ENCODE measurements around the gene IRX5. TPM values are rescaled to one million over a fixed set of nuclear protein-coding genes. Genes with fewer than 3 reads are reported as not detected.

Gene IRX5
- total RNA-seq, 1 experiment from 2014 or later: 27.7 TPM

- Histone ChIP-seq H3K27me3 (replicated peaks; ENCODE audit: control insufficient read depth, insufficient read depth, low read length) (no peaks in the 10 kb centered on the region), H3K36me3 (ENCODE audit: control insufficient read depth, insufficient read depth, low read length) (peaks cover 1% of the 10 kb centered on the region; the same call in 1 of the 2 replicates), H3K4me3 (ENCODE audit: low read depth, low read length) (peak overlapping the region; percentile 76; the same call in 1 of the 2 replicates), H3K9me3 (no peaks in the 10 kb centered on the region), H3K4me1 (peaks cover 26% of the 10 kb centered on the region)
- TF ChIP-seq CTCF (IDR thresholded peaks at IDR 0.05; ENCODE audit: insufficient read depth in 1 of 2, low read depth in 1 of 2, low read length in 1 of 2, severe bottlenecking in 1 of 2, unreplicated experiment in 1 of 2): no peak
- ChIA-PET CTCF (no interaction called here), POLR2A (no interaction called here)
- DNase-seq: no peak
- H3K27me3 Mint-ChIP-seq (ENCODE audit: insufficient read depth, unreplicated experiment): no peaks in the 10 kb centered on the region
- H3K4me1 Mint-ChIP-seq (ENCODE audit: low read depth, unreplicated experiment): peaks cover 21% of the 10 kb centered on the region
- intact Hi-C loops (cut with micrococcal nuclease; ENCODE audit: unreplicated experiment): loop anchor here (5.0 kb wide), 5 partner anchors 109 to 1149 kb away; no protein-coding TSS in a partner anchor
- H3K4me3 Mint-ChIP-seq (ENCODE audit: unreplicated experiment): peak overlapping the region; percentile 96
- H3K9me3 Mint-ChIP-seq (ENCODE audit: unreplicated experiment): no peaks in the 10 kb centered on the region
- peaks cover 44% of the 10 kb centered on the region for H3K36me3 Mint-ChIP-seq (ENCODE audit: insufficient read depth, unreplicated experiment)
- no TSS peak for BruUV-seq (replicated peaks)
- H3K27ac Mint-ChIP-seq (ENCODE audit: unreplicated experiment): peak overlapping the region; percentile 97
These were observed 4.4 kb upstream of the IRX5 start for GRCh38 chr16:54926166-54926838.

DNA sequence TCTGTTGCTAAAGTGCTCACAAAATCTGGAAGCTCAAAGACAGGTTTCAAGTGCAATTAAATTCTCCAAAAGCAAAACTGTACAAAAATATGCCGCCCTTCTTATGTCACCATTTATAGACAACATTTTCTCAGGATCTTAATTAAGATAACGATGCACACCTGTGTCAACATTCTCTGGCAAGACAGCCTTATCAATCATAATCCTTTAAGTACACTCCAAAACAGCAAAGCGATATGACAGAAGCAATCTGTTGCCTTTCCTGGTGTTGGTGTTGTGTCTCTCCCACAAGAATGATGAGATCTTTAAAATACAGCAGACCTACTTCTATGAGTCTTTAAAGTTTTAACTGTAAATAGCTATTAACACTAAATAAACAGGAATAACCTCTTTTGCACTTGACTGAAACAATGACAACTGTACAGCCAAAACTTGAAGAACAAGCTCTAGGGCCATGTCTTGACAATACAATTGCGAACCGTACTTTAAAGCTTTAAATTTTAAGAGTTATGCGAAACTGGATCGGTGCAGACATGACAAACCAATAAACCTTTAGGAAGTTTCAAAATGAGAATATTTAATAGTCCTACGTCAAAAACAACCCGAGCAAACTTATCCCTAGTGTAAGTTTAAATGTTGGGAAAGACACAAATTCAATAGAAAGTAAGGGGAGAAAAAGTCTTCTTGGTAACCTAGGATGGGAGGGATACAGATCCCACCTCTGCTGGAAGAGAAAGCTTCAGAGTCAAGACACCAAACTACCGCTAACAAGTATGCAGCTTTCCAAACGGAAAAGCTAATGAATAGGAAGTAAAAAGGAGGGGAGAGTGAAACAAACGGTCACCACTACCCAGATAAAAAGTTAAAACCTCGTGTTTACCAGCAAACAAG, 3.3 kb upstream of the IRX5 start:
- CTCF ChIA-PET: interaction anchor here (0.7 to 0.9 kb wide), 2 partner anchors 299 to 388 kb away, joined by 4 read pairs; no protein-coding TSS in a partner anchor
- Histone ChIP-seq H3K36me3 (ENCODE audit: control insufficient read depth, insufficient read depth, low read length) (peaks cover 1% of the 10 kb centered on the region; the same call in 1 of the 2 replicates), H3K4me3 (ENCODE audit: low read depth, low read length) (peak overlapping the region; percentile 76), H3K4me1 (peaks cover 30% of the 10 kb centered on the region), H3K9me3 (no peaks in the 10 kb centered on the region), H3K27me3 (replicated peaks; ENCODE audit: control insufficient read depth, insufficient read depth, low read length) (no peaks in the 10 kb centered on the region)
- intact Hi-C loops (cut with micrococcal nuclease; ENCODE audit: unreplicated experiment): loop anchor here (2.0 to 5.0 kb wide), 7 partner anchors 110 to 1150 kb away; no protein-coding TSS in a partner anchor
- POLR2A ChIA-PET: interaction anchor here (0.6 kb wide), 1 partner anchor 61 kb away, joined by 3 read pairs; no protein-coding TSS in a partner anchor
- no peaks in the 10 kb centered on the region for H3K27me3 Mint-ChIP-seq (ENCODE audit: insufficient read depth, unreplicated experiment)
- no peaks in the 10 kb centered on the region for H3K9me3 Mint-ChIP-seq (ENCODE audit: unreplicated experiment)
- DNase-seq: peak in 1 of 2 experiments; percentile 73
- peaks cover 22% of the 10 kb centered on the region for H3K4me1 Mint-ChIP-seq (ENCODE audit: low read depth, unreplicated experiment)
- peak overlapping the region; percentile 96 for H3K4me3 Mint-ChIP-seq (ENCODE audit: unreplicated experiment)
- H3K27ac Mint-ChIP-seq (ENCODE audit: unreplicated experiment): peak overlapping the region; percentile 97
- no peak for TF ChIP-seq CTCF (IDR thresholded peaks at IDR 0.05; ENCODE audit: insufficient read depth in 1 of 2, low read depth in 1 of 2, low read length in 1 of 2, severe bottlenecking in 1 of 2, unreplicated experiment in 1 of 2)
- H3K36me3 Mint-ChIP-seq (ENCODE audit: insufficient read depth, unreplicated experiment): peaks cover 48% of the 10 kb centered on the region
- BruUV-seq (replicated peaks): TSS peak; percentile 25

- peak in 1 of 2 experiments; percentile 41 for DNase-seq
- Mint-ChIP-seq H3K36me3 (ENCODE audit: insufficient read depth, unreplicated experiment) (peaks cover 48% of the 10 kb centered on the region), H3K4me3 (ENCODE audit: unreplicated experiment) (peak overlapping the region; percentile 96), H3K4me1 (ENCODE audit: low read depth, unreplicated experiment) (peaks cover 27% of the 10 kb centered on the region), H3K9me3 (ENCODE audit: unreplicated experiment) (no peaks in the 10 kb centered on the region), H3K27ac (ENCODE audit: unreplicated experiment) (peak overlapping the region; percentile 97), H3K27me3 (ENCODE audit: insufficient read depth, unreplicated experiment) (no peaks in the 10 kb centered on the region)
- H3K36me3 ChIP-seq (ENCODE audit: control insufficient read depth, insufficient read depth, low read length): 0 out of 2 replicates have a peak, but pooled peaks cover 1% of the 10 kb centered on the region
- ChIA-PET POLR2A (no interaction called here), CTCF (no interaction called here)
- H3K9me3 ChIP-seq: no peaks in the 10 kb centered on the region
- peak overlapping the region; percentile 76 for H3K4me3 ChIP-seq (ENCODE audit: low read depth, low read length)
- no TSS peak for BruUV-seq (replicated peaks)
- H3K27me3 ChIP-seq (replicated peaks; ENCODE audit: control insufficient read depth, insufficient read depth, low read length): no peaks in the 10 kb centered on the region
- intact Hi-C loops (cut with micrococcal nuclease; ENCODE audit: unreplicated experiment): loop anchor here (2.0 to 5.0 kb wide), 7 partner anchors 111 to 1151 kb away; no protein-coding TSS in a partner anchor
- H3K4me1 ChIP-seq: peaks cover 32% of the 10 kb centered on the region
- no peak for TF ChIP-seq CTCF (IDR thresholded peaks at IDR 0.05; ENCODE audit: insufficient read depth in 1 of 2, low read depth in 1 of 2, low read length in 1 of 2, severe bottlenecking in 1 of 2, unreplicated experiment in 1 of 2)
These were observed 2.7 kb upstream of the IRX5 start for GRCh38 chr16:54928016-54928356.
